Measurements from ENCODE around the gene PDXP. TPM values are rescaled to one million over a fixed set of nuclear protein-coding genes. Genes with fewer than 3 reads are reported as not detected.

Gene PDXP
- total and polyA plus RNA-seq, 2 of the 13 experiments (the other 11 are each of a cell fraction or from before 2014, with no cell fraction given) = 58.2 to 70.6 TPM

DNA sequence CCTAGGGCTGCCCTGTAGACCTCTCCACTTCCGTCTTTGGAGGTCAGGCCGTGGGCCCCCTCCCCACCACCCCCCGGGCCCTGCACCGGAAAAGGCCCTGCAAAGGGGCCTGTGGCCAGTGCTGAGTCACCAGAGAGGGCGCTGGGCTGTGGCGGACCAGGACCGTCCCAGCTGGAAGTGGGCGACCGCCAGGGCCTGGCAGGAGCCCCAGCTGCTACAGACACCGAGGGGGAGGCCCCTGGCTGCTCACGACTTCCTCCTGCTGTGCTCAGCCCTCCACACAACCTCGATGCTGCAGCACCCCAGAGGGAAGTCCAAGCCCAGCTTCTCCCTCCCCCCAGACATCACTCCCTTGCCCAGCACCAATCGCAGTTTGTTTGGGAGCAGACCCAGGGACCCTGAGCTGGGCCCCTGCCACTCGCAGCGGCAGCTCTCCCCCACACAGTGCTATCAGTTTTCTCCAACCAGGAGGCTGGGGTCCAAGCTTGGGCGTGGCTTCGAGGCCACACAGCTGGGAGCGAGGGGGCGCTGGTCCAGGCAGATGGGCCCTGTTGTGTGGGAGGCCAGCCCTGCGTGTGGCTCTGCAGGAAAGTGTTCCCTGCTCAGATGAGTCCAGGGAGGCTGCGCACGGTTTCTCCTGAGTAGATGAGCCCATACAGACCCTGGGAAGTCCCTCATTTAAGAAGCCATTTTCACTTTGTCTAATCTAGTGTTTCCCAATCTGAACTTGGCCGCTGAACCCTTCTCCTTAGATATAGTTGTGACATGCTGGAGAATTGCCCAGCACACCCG, 24.7 kb upstream of the PDXP start (continued):
- TF ChIP-seq, protein P1, sequence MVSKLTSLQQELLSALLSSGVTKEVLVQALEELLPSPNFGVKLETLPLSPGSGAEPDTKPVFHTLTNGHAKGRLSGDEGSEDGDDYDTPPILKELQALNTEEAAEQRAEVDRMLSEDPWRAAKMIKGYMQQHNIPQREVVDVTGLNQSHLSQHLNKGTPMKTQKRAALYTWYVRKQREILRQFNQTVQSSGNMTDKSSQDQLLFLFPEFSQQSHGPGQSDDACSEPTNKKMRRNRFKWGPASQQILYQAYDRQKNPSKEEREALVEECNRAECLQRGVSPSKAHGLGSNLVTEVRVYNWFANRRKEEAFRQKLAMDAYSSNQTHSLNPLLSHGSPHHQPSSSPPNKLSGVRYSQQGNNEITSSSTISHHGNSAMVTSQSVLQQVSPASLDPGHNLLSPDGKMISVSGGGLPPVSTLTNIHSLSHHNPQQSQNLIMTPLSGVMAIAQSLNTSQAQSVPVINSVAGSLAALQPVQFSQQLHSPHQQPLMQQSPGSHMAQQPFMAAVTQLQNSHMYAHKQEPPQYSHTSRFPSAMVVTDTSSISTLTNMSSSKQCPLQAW (CRISPR knock-in tag; IDR thresholded peaks at IDR 0.05) = peak; percentile 68; the same call in 1 of the 2 replicates
- no peak for TF ChIP-seq ISL2 (CRISPR knock-in tag; IDR thresholded peaks at IDR 0.05)
- peak; percentile 72 for TF ChIP-seq POLR2AphosphoS5 (IDR thresholded peaks at IDR 0.05; ENCODE audit: low read depth, low read length)
- TF ChIP-seq TBP (CRISPR knock-in tag; IDR thresholded peaks at IDR 0.05) = peak; percentile 49; the same call in 1 of the 2 replicates
- no peak for TF ChIP-seq ZNF570 (CRISPR knock-in tag; IDR thresholded peaks at IDR 0.05; ENCODE audit: borderline replicate concordance)
- TF ChIP-seq ZNF260 (CRISPR knock-in tag; IDR thresholded peaks at IDR 0.05; ENCODE audit: borderline replicate concordance, low read depth) = no peak
- TF ChIP-seq ZNF431 (CRISPR knock-in tag; IDR thresholded peaks at IDR 0.05; ENCODE audit: borderline replicate concordance, low read depth) = no peak
- no peak; the same call in 1 of the 2 replicates for TF ChIP-seq KMT2A (CRISPR knock-in tag; IDR thresholded peaks at IDR 0.05)
- TF ChIP-seq ZNF44 (CRISPR knock-in tag; IDR thresholded peaks at IDR 0.05) = no peak
- TF ChIP-seq CEBPG (CRISPR knock-in tag; IDR thresholded peaks at IDR 0.05) = no peak
- no peak for TF ChIP-seq KLF13 (CRISPR knock-in tag; IDR thresholded peaks at IDR 0.05)
- 0 out of 2 replicates have a peak, but pooled peaks have one; percentile 71 for TF ChIP-seq REL (CRISPR knock-in tag; conservative IDR thresholded peaks at IDR 0.05)
- TF ChIP-seq FOSL2 (CRISPR knock-in tag; IDR thresholded peaks at IDR 0.05) = peak; percentile 84
- TF ChIP-seq CEBPB (IDR thresholded peaks at IDR 0.05; ENCODE audit: borderline replicate concordance, low read depth, low read length) = peak; percentile 17; the same call in 1 of the 2 replicates
- no peak for TF ChIP-seq ZNF407 (CRISPR knock-in tag; IDR thresholded peaks at IDR 0.05; ENCODE audit: not compliant biosample characterization)
- peak in 1 of 2 experiments; percentile 4; a peak in 1 of 4 replicates for TF ChIP-seq EP300 (IDR thresholded peaks at IDR 0.05; ENCODE audit: low read depth in 2 of 2, low read length in 2 of 2)
- TF ChIP-seq EP300 (CRISPR knock-in tag; IDR thresholded peaks at IDR 0.05; ENCODE audit: borderline replicate concordance) = no peak
- TF ChIP-seq, protein P2, sequence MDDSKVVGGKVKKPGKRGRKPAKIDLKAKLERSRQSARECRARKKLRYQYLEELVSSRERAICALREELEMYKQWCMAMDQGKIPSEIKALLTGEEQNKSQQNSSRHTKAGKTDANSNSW (CRISPR knock-in tag; IDR thresholded peaks at IDR 0.05; ENCODE audit: borderline replicate concordance) = no peak
- peak; percentile 14; the same call in 1 of the 2 replicates for TF ChIP-seq GATAD2A (CRISPR knock-in tag; IDR thresholded peaks at IDR 0.05)

All from HepG2 (cell line).